CD8-positive, alpha-beta memory T cell (primary cell): ENCODE data around the gene WNT7A. TPM values are rescaled to one million over a fixed set of nuclear protein-coding genes. Genes with fewer than 3 reads are reported as not detected.

ENCODE experiments used
- CTCF ChIA-PET: fragments of 350-600 bp; sonication (Branson Sonifier 250); formaldehyde crosslinking; loops from one replicate; lab custom pipeline; 2021; ENCODE audit warnings: antibody characterized with exemption; lab: Charles Lee
- POLR2A ChIA-PET: fragments of 350-600 bp; sonication (Branson Sonifier 250); formaldehyde crosslinking; loops from one replicate; lab custom pipeline; 2021; ENCODE audit warnings: antibody characterized with exemption; lab: Charles Lee
- DNase-seq, 5 donors: peaks; one replicate each; pipeline versions ENCODE4 v3.0.0 to v3.0.0-alpha.2; 2020 to 2022; ENCODE audit warnings: mixed read lengths in 1 of 5
- H3K27ac ChIP-seq: one replicate; pipeline ENCODE4 v1.7.0; 2013; ENCODE audit warnings: low read depth, mild to moderate bottlenecking, low read length, moderate library complexity
- H3K27me3 ChIP-seq: 2 replicates; pipeline ENCODE4 v1.7.0; 2013; ENCODE audit warnings: low read length, mild to moderate bottlenecking; ENCODE audit not compliant: insufficient read depth, poor library complexity, severe bottlenecking
- H3K36me3 ChIP-seq: 2 replicates; pipeline ENCODE4 v1.7.0; 2013; ENCODE audit warnings: mild to moderate bottlenecking, low read length, moderate library complexity; ENCODE audit not compliant: insufficient read depth
- H3K4me1 ChIP-seq: 2 replicates; pipeline ENCODE4 v1.7.0; 2013; ENCODE audit warnings: mild to moderate bottlenecking, low read length, moderate library complexity; ENCODE audit not compliant: insufficient read depth
- H3K4me3 ChIP-seq: 2 replicates; pipeline ENCODE4 v1.7.0; 2013; ENCODE audit warnings: mild to moderate bottlenecking, low read length
- H3K9me3 ChIP-seq: 2 replicates; pipeline ENCODE4 v1.7.0; 2013; ENCODE audit warnings: mild to moderate bottlenecking, low read length
- H3K27ac Mint-ChIP-seq, 8 donors: one replicate each; pipeline ENCODE4 v1.8.0; 2020 to 2021; ENCODE audit warnings: mixed read lengths in 8 of 8, mild to moderate bottlenecking in 6 of 8, inconsistent platforms in 3 of 8, moderate library complexity in 3 of 8
- H3K27me3 Mint-ChIP-seq, 2 donors: one replicate each; pipeline ENCODE4 v1.8.0; 2020 to 2021; ENCODE audit warnings: mixed read lengths in 2 of 2, mild to moderate bottlenecking in 1 of 2, moderate library complexity in 1 of 2
- H3K36me3 Mint-ChIP-seq, 3 donors: one replicate each; pipeline ENCODE4 v1.8.0; 2020 to 2021; ENCODE audit warnings: mixed read lengths in 3 of 3, inconsistent platforms in 1 of 3, mild to moderate bottlenecking in 1 of 3
- H3K4me1 Mint-ChIP-seq, 3 donors: one replicate each; pipeline ENCODE4 v1.8.0; 2020 to 2021; ENCODE audit warnings: mixed read lengths in 3 of 3, inconsistent platforms in 1 of 3, mild to moderate bottlenecking in 1 of 3
- H3K4me3 Mint-ChIP-seq, 7 donors: one replicate each; pipeline ENCODE4 v1.8.0; 2020 to 2021; ENCODE audit warnings: mixed read lengths in 7 of 7, mild to moderate bottlenecking in 6 of 7, moderate library complexity in 4 of 7, inconsistent platforms in 2 of 7
- H3K9me3 Mint-ChIP-seq, 5 donors: one replicate each; pipeline ENCODE4 v1.8.0; 2020 to 2022; ENCODE audit warnings: mixed read lengths in 5 of 5, mild to moderate bottlenecking in 3 of 5, moderate library complexity in 2 of 5, inconsistent platforms in 1 of 5
- polyA plus RNA-seq: library from polyadenylated mRNA; unstranded; fragments of 300-500 nt; fragmentation: Illumina TruSeq; gene quantifications from one replicate; pipeline ENCODE4 v1.2.3, GENCODE V29; 2021
- total RNA-seq, 2 experiments: library from RNA; stranded (reverse); gene quantifications; one replicate each; pipeline ENCODE4 v1.2.3, GENCODE V29; 2021

Gene WNT7A
- total and polyA plus RNA-seq, 3 experiments from 2014 or later = 0.31 to 1.5 (median 0.38) TPM

- no peaks in the 10 kb centered on the region for H3K4me1 ChIP-seq
- H3K4me1 Mint-ChIP-seq = peaks cover 0 to 6% (median 0%) of the 10 kb centered on the region in 3 donors
- peaks cover 0 to 1% (median 0%) of the 10 kb centered on the region in 5 donors for H3K9me3 Mint-ChIP-seq
- no peak overlapping the region for H3K4me3 ChIP-seq
- H3K27ac ChIP-seq = no peak overlapping the region
- no peaks in the 10 kb centered on the region for H3K36me3 ChIP-seq
- H3K4me3 Mint-ChIP-seq = no peak overlapping the region
- ChIA-PET POLR2A (no interaction called here), CTCF (interaction anchor here (1.1 kb wide), 1 partner anchor 10 kb away, joined by 3 read pairs; no protein-coding TSS in a partner anchor)
- no peak overlapping the region for H3K27ac Mint-ChIP-seq
- no peaks in the 10 kb centered on the region for H3K36me3 Mint-ChIP-seq
- H3K27me3 ChIP-seq = peaks cover 4% of the 10 kb centered on the region
- no peaks in the 10 kb centered on the region for H3K9me3 ChIP-seq
- peaks cover 12 to 30% of the 10 kb centered on the region in 2 donors for H3K27me3 Mint-ChIP-seq
- no peak for DNase-seq
Observed at GRCh38 chr3:13785853-13786436, 93.9 kb downstream of the WNT7A start.

- H3K4me3 Mint-ChIP-seq = no peak overlapping the region
- ChIA-PET POLR2A (no interaction called here), CTCF (interaction anchor here (1.1 kb wide), 1 partner anchor 10 kb away, joined by 3 read pairs; no protein-coding TSS in a partner anchor)
- Histone ChIP-seq H3K4me1 (no peaks in the 10 kb centered on the region), H3K36me3 (no peaks in the 10 kb centered on the region), H3K27me3 (peaks cover 4% of the 10 kb centered on the region), H3K9me3 (no peaks in the 10 kb centered on the region), H3K4me3 (no peak overlapping the region), H3K27ac (no peak overlapping the region)
- peaks cover 0 to 6% (median 0%) of the 10 kb centered on the region in 3 donors for H3K4me1 Mint-ChIP-seq
- H3K27me3 Mint-ChIP-seq = peaks cover 8 to 30% of the 10 kb centered on the region in 2 donors
- H3K27ac Mint-ChIP-seq = no peak overlapping the region
- peaks cover 0 to 1% (median 0%) of the 10 kb centered on the region in 5 donors for H3K9me3 Mint-ChIP-seq
- H3K36me3 Mint-ChIP-seq = no peaks in the 10 kb centered on the region
- no peak for DNase-seq
Observed at GRCh38 chr3:13785351-13785750, 94.5 kb downstream of the WNT7A start.

GRCh38 chr3:13783476-13783875, 96.4 kb downstream of the WNT7A start:
- H3K27me3 ChIP-seq = peaks cover 4% of the 10 kb centered on the region
- H3K4me3 ChIP-seq = no peak overlapping the region
- Mint-ChIP-seq H3K9me3 (peaks cover 0 to 1% (median 0%) of the 10 kb centered on the region in 5 donors), H3K4me1 (peaks cover 0 to 6% (median 0%) of the 10 kb centered on the region in 3 donors), H3K36me3 (no peaks in the 10 kb centered on the region), H3K4me3 (no peak overlapping the region), H3K27me3 (peaks cover 3 to 27% of the 10 kb centered on the region in 2 donors), H3K27ac (no peak overlapping the region)
- H3K27ac ChIP-seq = no peak overlapping the region
- no peak for DNase-seq
- CTCF ChIA-PET = no interaction called here
- POLR2A ChIA-PET = no interaction called here
- no peaks in the 10 kb centered on the region for H3K4me1 ChIP-seq
- H3K9me3 ChIP-seq = no peaks in the 10 kb centered on the region
- H3K36me3 ChIP-seq = no peaks in the 10 kb centered on the region

- no peak overlapping the region for H3K4me3 ChIP-seq
- no peaks in the 10 kb centered on the region for H3K36me3 ChIP-seq
- CTCF ChIA-PET = no interaction called here
- no peak overlapping the region for H3K4me3 Mint-ChIP-seq
- no peak for DNase-seq
- POLR2A ChIA-PET = no interaction called here
- H3K9me3 ChIP-seq = no peaks in the 10 kb centered on the region
- peaks cover 0 to 6% (median 0%) of the 10 kb centered on the region in 3 donors for H3K4me1 Mint-ChIP-seq
- no peak overlapping the region for H3K27ac ChIP-seq
- H3K27me3 ChIP-seq = peaks cover 4% of the 10 kb centered on the region
- peaks cover 9 to 26% of the 10 kb centered on the region in 2 donors for H3K27me3 Mint-ChIP-seq
- H3K27ac Mint-ChIP-seq = peak overlapping the region in 1 of 8 donors; percentile 61
- peaks cover 0 to 1% (median 0%) of the 10 kb centered on the region in 5 donors for H3K9me3 Mint-ChIP-seq
- no peaks in the 10 kb centered on the region for H3K4me1 ChIP-seq
- no peaks in the 10 kb centered on the region for H3K36me3 Mint-ChIP-seq
Observed at GRCh38 chr3:13782501-13782900, 97.4 kb downstream of the WNT7A start.

- no peak overlapping the region for H3K4me3 ChIP-seq
- H3K27ac ChIP-seq = no peak overlapping the region
- Mint-ChIP-seq H3K4me1 (peaks cover 0 to 6% (median 0%) of the 10 kb centered on the region in 3 donors), H3K27ac (no peak overlapping the region), H3K36me3 (no peaks in the 10 kb centered on the region), H3K27me3 (peaks cover 10 to 23% of the 10 kb centered on the region in 2 donors), H3K4me3 (no peak overlapping the region), H3K9me3 (peaks cover 0 to 1% (median 0%) of the 10 kb centered on the region in 5 donors)
- no peaks in the 10 kb centered on the region for H3K36me3 ChIP-seq
- no peaks in the 10 kb centered on the region for H3K4me1 ChIP-seq
- peaks cover 4% of the 10 kb centered on the region for H3K27me3 ChIP-seq
- POLR2A ChIA-PET = no interaction called here
- DNase-seq = no peak
- CTCF ChIA-PET = no interaction called here
- H3K9me3 ChIP-seq = no peaks in the 10 kb centered on the region
Observed at GRCh38 chr3:13781417-13781816, 98.5 kb downstream of the WNT7A start.

- H3K9me3 ChIP-seq = no peaks in the 10 kb centered on the region
- no peaks in the 10 kb centered on the region for H3K36me3 ChIP-seq
- CTCF ChIA-PET = no interaction called here
Observed at GRCh38 chr3:13780432-13781176, 99.3 kb downstream of the WNT7A start.

GRCh38 chr3:13776253-13777050, 103.4 kb downstream of the WNT7A start:
- H3K27me3 Mint-ChIP-seq = peaks cover 10 to 28% of the 10 kb centered on the region in 2 donors
- H3K27ac Mint-ChIP-seq = no peak overlapping the region
- H3K4me1 ChIP-seq = no peaks in the 10 kb centered on the region
- H3K4me3 Mint-ChIP-seq = no peak overlapping the region
- POLR2A ChIA-PET = no interaction called here
- H3K36me3 Mint-ChIP-seq = no peaks in the 10 kb centered on the region
- peaks cover 0 to 1% (median 0%) of the 10 kb centered on the region in 5 donors for H3K9me3 Mint-ChIP-seq
- H3K27me3 ChIP-seq = no peaks in the 10 kb centered on the region
- CTCF ChIA-PET = no interaction called here
- H3K4me1 Mint-ChIP-seq = no peaks in the 10 kb centered on the region
- H3K9me3 ChIP-seq = no peaks in the 10 kb centered on the region
- DNase-seq = no peak
- H3K4me3 ChIP-seq = no peak overlapping the region
- no peaks in the 10 kb centered on the region for H3K36me3 ChIP-seq
- no peak overlapping the region for H3K27ac ChIP-seq

More at GRCh38 chr3:13780432-13781176, 99.3 kb downstream of the WNT7A start:
- Histone ChIP-seq H3K27ac (no peak overlapping the region), H3K4me3 (no peak overlapping the region), H3K27me3 (peaks cover 4% of the 10 kb centered on the region), H3K4me1 (no peaks in the 10 kb centered on the region)
- Mint-ChIP-seq H3K9me3 (peaks cover 0 to 1% (median 0%) of the 10 kb centered on the region in 5 donors), H3K4me3 (no peak overlapping the region), H3K36me3 (no peaks in the 10 kb centered on the region), H3K27me3 (peaks cover 10 to 21% of the 10 kb centered on the region in 2 donors), H3K4me1 (peaks cover 0 to 6% (median 0%) of the 10 kb centered on the region in 3 donors), H3K27ac (no peak overlapping the region)
- no peak for DNase-seq
- POLR2A ChIA-PET = no interaction called here
